ENCODE data around the gene SMKR1. TPM values are rescaled to one million over a fixed set of nuclear protein-coding genes. Genes with fewer than 3 reads are reported as not detected.

The SMKR1 gene
- total RNA-seq, 2 donors from 2014 or later, result 0.55 to 0.97 TPM

- Mint-ChIP-seq H3K27ac (no peak overlapping the region), H3K4me3 (no peak overlapping the region), H3K27me3 (ENCODE audit: insufficient read depth) (no peaks in the 10 kb centered on the region), H3K9me3 (no peaks in the 10 kb centered on the region), H3K36me3 (ENCODE audit: low read depth) (no peaks in the 10 kb centered on the region), H3K4me1 (no peaks in the 10 kb centered on the region)
- Histone ChIP-seq H3K9ac (ENCODE audit: extremely low read depth, low read length, poor library complexity, severe bottlenecking) (no peak overlapping the region), H3K36me3 (ENCODE audit: control insufficient read depth, insufficient read depth, low read length) (no peaks in the 10 kb centered on the region), H3K4me1 (ENCODE audit: control insufficient read depth, insufficient read depth, low read length) (no peaks in the 10 kb centered on the region), H3K9me3 (ENCODE audit: control insufficient read depth, low read length) (no peaks in the 10 kb centered on the region), H3K27me3 (ENCODE audit: control insufficient read depth, insufficient read depth, low read length, poor library complexity, severe bottlenecking) (no peaks in the 10 kb centered on the region), H3K27ac (ENCODE audit: low read depth, low read length) (no peak overlapping the region), H3K4me3 (ENCODE audit: low read length) (no peak overlapping the region)
- no peak for TF ChIP-seq CTCF (conservative IDR thresholded peaks at IDR 0.05)
- 75 to 88% methylated on average over 7 to 9 of the region's 9 CpGs for WGBS, 2 experiments (ENCODE audit: insufficient coverage in 1 of 2, insufficient read length in 1 of 2)
- DNase-seq, result no peak
These were observed 23.0 kb downstream of the SMKR1 start for GRCh38 chr7:129525225-129525862.

- peak; percentile 70 for DNase-seq
- Histone ChIP-seq H3K9ac (ENCODE audit: extremely low read depth, low read length, poor library complexity, severe bottlenecking) (no peak overlapping the region), H3K36me3 (ENCODE audit: control insufficient read depth, insufficient read depth, low read length) (no peaks in the 10 kb centered on the region), H3K9me3 (ENCODE audit: control insufficient read depth, low read length) (no peaks in the 10 kb centered on the region), H3K27ac (ENCODE audit: low read depth, low read length) (no peak overlapping the region), H3K4me1 (ENCODE audit: control insufficient read depth, insufficient read depth, low read length) (no peaks in the 10 kb centered on the region), H3K27me3 (ENCODE audit: control insufficient read depth, insufficient read depth, low read length, poor library complexity, severe bottlenecking) (no peaks in the 10 kb centered on the region), H3K4me3 (ENCODE audit: low read length) (no peak overlapping the region)
- H3K36me3 Mint-ChIP-seq (ENCODE audit: low read depth), result no peaks in the 10 kb centered on the region
- H3K27ac Mint-ChIP-seq, result no peak overlapping the region
- peaks cover 18% of the 10 kb centered on the region for H3K4me1 Mint-ChIP-seq
- H3K9me3 Mint-ChIP-seq, result no peaks in the 10 kb centered on the region
- 82 to 87% methylated on average over 3 to 4 of the region's 4 CpGs for WGBS, 2 experiments (ENCODE audit: insufficient coverage in 1 of 2, insufficient read length in 1 of 2)
- no peak overlapping the region for H3K4me3 Mint-ChIP-seq
- H3K27me3 Mint-ChIP-seq (ENCODE audit: insufficient read depth), result no peaks in the 10 kb centered on the region
- TF ChIP-seq CTCF (conservative IDR thresholded peaks at IDR 0.05), result peak; percentile 20
These were observed 27.3 kb downstream of the SMKR1 start for GRCh38 chr7:129529643-129530042.

DNA sequence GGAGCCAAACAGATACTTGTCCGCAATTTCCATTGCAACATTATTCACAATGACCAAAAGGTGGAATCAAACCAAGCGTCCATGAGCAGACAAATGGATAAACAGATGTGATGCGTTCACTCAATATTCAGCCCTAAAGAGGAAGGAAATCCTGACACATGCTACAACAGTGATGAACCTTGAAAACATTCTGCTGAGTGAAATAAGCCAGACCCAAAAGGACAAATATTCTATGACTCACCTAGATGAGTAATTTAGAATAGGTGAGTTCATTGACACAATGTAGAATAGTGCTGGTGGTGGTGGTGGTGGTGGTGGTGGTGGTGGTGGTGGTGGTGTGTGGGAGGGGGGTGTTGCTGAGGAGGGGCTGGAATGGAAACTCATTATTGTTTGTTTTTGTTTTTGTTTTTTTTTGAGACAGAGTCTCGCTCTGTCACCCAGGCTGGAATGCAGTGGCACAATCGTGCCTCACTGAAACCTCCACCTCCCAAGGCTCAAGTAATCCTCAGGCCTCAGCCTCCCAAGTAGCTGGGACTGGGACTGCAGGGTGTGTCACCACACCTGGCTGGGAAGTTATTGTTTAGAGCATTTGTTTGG, 28.6 kb downstream of the SMKR1 start:
- no peaks in the 10 kb centered on the region for H3K36me3 ChIP-seq (ENCODE audit: control insufficient read depth, insufficient read depth, low read length)
- no peaks in the 10 kb centered on the region for H3K27me3 ChIP-seq (ENCODE audit: control insufficient read depth, insufficient read depth, low read length, poor library complexity, severe bottlenecking)
- Mint-ChIP-seq H3K9me3 (no peaks in the 10 kb centered on the region), H3K27ac (no peak overlapping the region), H3K4me3 (no peak overlapping the region), H3K27me3 (ENCODE audit: insufficient read depth) (no peaks in the 10 kb centered on the region), H3K36me3 (ENCODE audit: low read depth) (no peaks in the 10 kb centered on the region), H3K4me1 (peaks cover 18% of the 10 kb centered on the region)
- H3K9ac ChIP-seq (ENCODE audit: extremely low read depth, low read length, poor library complexity, severe bottlenecking), result no peak overlapping the region
- H3K4me1 ChIP-seq (ENCODE audit: control insufficient read depth, insufficient read depth, low read length), result no peaks in the 10 kb centered on the region
- TF ChIP-seq CTCF (conservative IDR thresholded peaks at IDR 0.05), result no peak
- 91 to 100% methylated on average over 1 to 5 of the region's 5 CpGs for WGBS, 2 experiments (ENCODE audit: insufficient coverage in 1 of 2, insufficient read length in 1 of 2)
- H3K4me3 ChIP-seq (ENCODE audit: low read length), result no peak overlapping the region
- H3K27ac ChIP-seq (ENCODE audit: low read depth, low read length), result no peak overlapping the region
- no peaks in the 10 kb centered on the region for H3K9me3 ChIP-seq (ENCODE audit: control insufficient read depth, low read length)
- DNase-seq, result no peak

Measured in endodermal cell (in vitro differentiated cells).